GM21786 (cell line): ENCODE results near the gene TAF6L.
"Not testable (repeated sequence)": the region's sequence is repeated elsewhere in the genome, so short reads cannot be mapped to it uniquely, and the experiment has no call there.

Source experiments
- ATAC-seq: cut with Tn5 transposase; IDR thresholded peaks from one replicate; pipeline ENCODE4 v1.9.1; 2021; ENCODE audit not compliant: unreplicated experiment

The TAF6L gene

DNA sequence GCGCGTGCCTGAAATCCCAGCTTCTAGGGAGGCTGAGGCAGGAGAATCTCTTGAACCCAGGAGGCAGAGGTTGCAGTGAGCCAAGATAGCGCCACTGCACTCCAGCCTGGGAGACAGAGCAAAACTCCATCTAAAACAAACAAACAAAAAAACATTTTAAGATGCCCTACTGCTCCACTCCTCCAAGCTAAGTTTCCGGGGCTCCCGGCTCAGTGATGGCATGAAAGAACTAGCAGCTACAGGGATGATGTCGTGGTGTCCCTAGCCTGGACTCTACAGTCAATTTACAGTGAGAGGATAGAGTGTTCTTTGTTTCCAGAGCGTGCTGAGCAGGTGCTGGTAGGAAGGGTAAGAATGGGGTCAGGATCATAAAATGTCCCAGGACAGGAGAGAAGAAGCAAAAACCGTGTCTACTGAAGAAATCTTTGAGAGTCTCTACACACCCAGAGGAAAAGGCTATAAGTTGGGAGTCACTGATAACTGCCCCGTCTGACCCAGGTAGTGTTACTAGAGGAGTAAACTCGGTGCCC is 16.0 kb upstream of the TAF6L start:
- no peak for ATAC-seq

DNA sequence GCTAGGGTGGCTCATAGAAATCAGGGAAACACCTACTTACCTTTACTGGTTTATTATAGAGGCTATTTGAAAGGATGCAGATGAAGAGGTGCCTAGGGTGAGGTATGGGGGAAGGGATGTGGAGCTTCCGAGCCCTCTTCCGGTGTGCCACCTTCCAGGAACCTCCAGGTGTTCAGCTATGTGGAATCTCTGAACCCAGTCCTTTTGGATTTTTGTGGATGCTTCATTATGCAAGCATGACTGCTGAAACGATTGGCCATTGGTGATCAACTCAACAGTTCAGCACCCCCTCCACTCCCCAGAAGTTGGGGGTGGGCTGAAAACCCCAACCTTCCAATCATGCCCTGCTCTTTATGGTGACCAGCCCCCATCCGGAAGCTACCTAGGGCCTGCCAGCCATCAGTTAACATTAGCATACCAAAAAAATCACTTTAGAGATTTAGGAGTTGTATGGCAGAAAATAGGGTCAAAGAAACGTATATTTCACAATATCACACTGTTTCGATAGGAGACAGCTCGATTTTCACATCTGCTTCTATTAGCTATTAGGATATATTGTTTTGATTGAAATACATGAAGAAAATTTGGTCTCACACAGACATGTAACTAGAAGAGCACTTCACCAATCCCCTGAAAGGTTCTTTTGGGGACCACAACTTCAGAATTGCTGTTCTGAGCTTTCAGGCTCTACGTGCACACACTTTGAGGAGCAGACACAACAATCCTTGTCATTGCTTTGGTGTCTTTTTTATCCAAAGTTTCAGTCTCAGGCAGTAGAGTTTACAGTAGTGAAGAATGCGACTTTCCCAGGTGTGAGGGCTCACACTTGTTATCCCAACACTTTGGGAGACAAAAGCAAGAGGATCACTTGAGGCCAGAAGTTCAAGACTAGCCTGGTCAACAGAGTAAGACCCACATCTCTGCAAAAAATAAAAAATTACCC is 13.1 kb upstream of the TAF6L start:
- no peak for ATAC-seq

DNA sequence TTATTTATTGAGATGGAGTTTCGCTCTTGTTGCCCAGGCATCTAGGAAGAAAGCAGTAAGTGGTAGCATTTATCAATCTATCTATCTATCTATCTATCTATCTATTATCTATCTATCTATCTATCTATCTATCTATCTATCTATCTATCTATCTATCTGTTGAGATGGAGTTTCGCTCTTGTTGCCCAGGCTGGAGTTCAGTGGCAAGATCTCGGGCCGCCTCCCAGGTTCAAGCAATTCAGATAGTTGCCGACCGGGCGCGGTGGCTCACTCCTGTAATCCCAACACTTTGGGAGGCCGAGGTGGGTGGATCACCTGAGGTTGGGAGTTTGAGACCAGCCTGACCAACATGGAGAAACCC is 10.3 kb upstream of the TAF6L start:
- ATAC-seq: not testable (repeated sequence)

DNA sequence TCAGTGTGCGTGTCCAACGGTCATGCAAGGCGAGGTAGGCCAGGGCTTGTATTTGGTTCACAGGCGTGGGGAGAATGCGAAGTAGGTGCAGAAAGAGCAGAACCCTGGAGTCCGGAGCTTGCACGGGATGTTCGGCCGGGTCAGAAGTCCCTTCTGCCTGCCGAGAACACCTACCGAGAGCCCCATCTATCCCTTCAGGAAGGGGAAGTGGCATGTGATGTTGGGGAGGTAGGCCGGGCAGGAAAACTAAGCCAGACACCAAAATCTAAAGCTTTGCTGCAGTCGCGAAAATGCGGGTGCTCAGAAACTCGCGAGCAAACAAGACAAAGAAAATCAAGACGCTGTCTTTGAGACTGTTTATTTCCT is 435 bp upstream of the TAF6L start:
- ATAC-seq: no peak

DNA sequence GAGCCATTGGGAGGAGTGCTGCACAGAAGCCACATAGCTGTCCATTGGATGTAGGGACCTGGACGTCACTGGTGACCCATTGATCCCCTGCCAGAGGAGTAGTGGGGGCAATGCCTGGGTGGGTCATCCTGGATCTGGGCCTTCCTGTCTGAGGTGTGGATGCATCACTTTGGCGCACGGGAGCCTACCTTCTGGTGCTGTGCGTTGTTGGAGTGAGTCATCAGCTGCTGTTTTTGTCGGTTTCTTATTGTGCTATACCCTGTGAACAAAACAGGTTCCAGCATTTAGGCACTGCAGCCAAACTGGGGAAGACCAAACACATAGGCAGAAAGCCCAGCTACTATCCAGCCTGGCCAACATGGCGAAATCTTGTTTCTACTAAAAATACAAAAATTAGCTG is 3.2 kb downstream of the TAF6L start:
- ATAC-seq: no peak

DNA sequence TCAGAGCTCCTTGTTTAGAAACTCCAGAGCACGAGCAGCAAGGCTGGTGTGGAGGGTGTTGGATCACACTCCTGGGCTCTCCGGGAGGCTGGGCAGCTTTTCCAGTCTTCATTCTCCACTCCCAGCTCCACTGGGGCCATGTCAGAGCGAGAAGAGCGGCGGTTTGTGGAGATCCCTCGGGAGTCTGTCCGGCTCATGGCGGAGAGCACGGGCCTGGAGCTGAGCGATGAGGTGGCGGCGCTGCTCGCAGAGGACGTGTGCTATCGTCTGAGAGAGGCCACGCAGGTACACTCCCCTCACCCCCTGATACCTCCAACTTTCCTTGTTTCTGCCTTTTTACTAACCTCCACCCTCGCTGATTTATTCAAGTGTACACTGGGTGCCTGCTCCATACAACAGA is 4.5 kb downstream of the TAF6L start:
- ATAC-seq: no peak

DNA sequence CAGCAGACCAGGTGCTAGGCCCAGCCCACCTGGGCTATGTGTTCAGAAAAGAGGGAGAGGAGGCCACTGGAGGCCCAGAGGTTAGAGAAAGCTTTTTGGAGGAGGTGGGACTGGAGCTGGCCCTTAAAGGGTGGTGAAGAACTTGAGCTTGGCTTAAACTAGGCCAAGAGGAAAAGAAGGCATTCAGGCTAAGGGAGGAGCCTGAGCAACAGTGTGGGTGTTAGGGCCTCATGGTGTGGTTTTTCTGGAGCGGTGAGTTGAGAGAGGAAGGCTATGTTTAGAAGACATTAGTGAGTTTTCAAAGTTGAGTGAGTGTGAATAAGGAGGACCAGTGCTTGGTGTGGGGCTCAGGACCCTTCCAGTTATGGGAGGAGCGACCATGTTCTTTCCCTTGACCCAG is 6.2 kb downstream of the TAF6L start:
- no peak for ATAC-seq

DNA sequence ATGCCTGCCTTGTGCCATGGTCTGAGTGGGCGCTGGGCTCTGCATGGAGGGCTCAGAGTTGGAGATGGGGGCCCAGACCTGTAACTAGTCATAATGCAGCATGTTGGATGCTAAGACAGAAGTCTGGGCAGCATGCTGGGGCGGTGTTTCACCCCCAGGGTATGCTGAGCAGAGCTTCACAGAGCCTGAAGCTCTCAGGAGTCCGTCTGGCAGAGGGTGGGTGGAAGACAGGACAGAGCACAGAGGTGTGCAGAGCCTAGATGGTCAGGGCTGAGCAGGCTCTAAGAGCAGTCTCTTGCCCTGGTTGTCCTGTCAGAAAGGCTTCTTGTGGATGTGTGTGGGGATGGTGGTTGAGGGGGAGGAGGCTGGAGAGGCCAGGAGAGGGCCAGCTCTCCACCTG is 7.2 kb downstream of the TAF6L start:
- ATAC-seq: no peak

DNA sequence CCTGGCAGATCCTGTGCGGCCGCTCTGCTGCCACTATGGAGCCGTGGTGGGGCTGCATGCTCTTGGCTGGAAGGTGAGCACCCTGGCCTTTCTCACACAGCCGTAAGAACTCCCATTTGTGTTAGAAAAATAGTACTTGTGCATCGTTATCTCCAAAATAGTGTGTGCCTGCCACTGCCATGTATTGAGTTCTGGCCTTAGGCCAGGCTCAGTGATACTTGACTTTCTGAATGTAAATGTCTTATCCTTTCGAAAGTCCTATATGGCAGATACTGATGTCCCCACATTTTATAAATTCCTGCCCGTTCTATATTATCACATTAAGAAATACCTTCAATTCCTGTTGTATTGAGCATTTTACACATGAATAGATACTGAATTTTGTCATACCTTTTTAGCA is 11.6 kb downstream of the TAF6L start:
- no peak for ATAC-seq

DNA sequence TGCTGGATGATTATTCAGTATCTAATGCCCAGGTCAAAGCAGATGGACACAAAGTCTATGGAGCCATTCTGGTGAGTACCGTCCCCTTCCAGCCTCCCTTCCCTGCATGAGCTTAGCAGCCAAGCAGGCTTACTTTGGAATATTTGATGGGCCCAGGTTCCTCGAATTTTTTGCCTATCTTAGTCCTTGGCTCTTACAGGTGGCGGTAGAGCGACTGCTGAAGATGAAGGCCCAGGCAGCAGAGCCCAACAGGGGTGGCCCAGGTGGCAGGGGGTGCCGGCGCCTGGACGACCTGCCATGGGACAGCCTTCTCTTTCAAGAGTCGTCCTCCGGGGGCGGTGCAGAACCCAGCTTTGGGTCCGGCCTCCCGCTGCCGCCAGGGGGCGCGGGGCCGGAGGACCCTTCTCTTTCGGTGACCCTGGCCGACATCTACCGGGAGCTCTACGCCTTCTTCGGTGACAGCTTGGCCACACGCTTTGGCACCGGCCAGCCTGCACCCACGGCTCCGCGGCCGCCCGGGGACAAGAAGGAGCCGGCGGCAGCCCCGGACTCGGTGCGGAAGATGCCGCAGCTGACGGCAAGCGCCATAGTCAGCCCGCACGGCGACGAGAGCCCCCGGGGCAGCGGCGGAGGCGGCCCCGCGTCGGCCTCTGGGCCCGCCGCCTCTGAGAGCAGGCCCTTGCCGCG is 15.3 kb downstream of the TAF6L start:
- ATAC-seq: peak; percentile 58

DNA sequence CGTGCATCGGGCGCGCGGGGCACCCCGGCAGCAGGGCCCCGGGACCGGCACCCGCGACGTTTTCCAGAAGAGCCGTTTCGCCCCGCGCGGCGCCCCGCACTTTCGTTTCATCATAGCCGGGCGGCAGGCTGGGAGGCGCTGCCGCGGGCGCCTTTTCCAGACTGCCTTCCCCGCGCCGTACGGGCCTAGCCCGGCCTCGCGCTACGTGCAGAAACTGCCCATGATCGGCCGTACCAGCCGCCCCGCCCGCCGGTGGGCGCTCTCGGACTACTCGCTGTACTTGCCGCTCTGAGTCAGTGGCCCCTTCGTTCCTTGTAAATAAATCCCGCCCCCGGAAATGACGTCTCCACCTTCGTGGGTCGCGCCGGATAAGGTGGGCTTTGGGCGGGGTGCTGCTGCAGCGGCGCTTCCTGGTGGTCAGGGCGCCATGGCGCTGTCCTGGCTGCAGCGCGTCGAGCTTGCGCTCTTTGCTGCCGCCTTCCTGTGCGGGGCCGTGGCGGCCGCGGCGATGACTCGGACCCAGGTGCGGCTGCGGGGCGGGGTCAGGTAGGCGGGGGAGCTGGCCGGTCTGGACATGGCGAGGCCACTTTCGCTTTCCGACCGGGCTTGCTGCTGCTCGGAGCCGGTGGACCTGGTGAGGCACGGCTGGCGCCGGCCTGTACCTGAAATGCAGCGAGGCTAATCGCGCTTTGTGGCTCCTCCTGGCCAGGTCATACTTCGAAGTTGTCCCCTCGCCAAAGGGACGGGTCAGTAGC is 16.0 kb downstream of the TAF6L start, which contains the start of gene TMEM179B:
Gene TMEM179B, plus strand, starts transcription at position 398 of the 755 bp plus-strand sequence. Its CDS starts 30 bp downstream, at position 428.
- peak; percentile 76 for ATAC-seq

DNA sequence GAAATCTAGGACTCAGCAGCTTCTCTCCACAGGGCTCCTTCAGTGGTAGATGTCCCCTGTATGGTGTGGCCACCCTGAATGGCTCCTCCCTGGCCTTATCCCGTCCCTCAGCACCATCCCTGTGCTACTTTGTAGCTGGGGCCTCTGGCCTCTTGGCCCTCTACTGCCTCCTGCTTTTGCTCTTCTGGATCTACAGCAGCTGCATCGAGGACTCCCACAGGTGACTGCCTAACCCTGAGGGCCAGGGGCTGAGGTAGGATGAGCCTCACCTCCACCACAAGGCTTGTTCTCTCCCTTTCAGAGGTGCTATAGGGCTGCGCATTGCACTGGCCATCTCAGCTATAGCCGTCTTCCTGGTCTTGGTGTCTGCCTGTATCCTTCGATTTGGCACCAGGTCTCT is 17.8 kb downstream of the TAF6L start:
- ATAC-seq: no peak

DNA sequence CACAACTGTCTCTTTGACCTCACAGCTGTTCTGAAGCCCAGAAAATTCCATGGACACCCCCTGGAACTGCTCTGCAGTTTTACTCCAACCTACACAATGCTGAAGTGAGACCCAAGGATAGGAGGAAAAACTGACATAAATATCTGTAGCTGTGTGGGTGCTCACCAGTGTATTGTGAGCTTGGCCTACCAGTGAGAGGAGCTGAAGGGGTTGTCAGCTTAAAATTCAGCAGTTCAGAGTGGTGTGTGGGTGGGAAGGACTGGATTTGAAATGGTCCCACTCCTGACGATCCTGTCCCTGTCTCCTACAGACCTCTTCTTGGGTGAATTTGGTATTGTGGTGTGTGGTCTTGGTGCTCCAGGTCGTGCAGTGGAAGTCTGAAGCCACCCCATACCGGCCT is 18.4 kb downstream of the TAF6L start:
- ATAC-seq: no peak

DNA sequence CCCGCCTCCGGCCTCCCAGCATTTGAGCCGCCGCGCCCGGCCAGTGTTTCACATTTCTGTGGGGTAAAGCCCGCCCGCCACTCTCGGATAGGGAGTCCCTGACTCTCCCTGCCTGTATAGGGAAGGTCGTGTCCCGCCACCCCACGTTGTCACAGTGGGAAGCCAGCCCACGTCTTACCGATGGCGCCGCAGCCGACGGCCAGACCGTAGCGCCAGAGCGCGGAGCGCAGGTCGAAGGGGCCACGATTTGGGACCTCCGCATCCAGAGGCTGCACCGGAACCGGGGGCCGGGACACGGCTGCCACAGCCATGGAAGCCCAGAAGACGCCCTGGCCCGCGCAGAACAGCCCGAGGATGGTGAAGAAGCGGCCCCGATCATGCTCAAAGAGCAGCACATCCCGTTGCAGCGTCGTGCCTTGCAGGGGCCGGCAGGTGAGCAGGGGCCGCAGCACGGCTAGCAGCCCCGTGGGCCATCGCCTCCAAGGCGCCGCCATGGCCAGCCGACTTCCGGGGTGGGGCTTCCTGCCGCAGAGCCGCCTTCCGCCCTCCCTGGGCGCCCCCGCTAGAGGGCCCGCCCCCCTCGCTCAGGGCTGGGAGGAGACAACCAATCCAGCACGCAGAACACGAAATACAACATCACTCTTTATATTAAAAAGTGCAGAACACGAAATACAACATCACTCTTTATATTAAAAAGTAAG is 20.5 kb downstream of the TAF6L start, which contains the start of gene TMEM223:
Gene TMEM223, minus strand, starts transcription at position 506 of the 701 bp plus-strand sequence. Its CDS starts 12 bp downstream, at position 494.
- peak; percentile 68 for ATAC-seq

DNA sequence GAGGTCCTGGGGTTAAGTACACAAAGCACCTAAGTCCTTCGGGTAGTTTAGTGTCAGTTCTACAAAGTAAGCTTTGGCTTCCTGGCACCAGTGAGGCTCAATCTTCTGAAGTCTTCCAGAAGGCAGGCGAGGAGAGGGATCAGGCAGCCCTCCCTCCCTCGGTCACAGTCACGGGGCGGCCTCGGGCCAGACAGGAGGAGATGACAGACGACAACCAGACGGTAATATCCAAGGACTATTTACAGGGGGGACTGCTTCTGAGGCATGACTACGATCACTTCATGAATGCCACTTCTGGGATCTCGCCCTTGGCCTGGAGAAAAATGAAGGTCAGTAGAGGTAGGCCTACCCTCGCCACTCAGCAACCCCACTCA is 21.0 kb downstream of the TAF6L start:
- ATAC-seq: peak; percentile 3

DNA sequence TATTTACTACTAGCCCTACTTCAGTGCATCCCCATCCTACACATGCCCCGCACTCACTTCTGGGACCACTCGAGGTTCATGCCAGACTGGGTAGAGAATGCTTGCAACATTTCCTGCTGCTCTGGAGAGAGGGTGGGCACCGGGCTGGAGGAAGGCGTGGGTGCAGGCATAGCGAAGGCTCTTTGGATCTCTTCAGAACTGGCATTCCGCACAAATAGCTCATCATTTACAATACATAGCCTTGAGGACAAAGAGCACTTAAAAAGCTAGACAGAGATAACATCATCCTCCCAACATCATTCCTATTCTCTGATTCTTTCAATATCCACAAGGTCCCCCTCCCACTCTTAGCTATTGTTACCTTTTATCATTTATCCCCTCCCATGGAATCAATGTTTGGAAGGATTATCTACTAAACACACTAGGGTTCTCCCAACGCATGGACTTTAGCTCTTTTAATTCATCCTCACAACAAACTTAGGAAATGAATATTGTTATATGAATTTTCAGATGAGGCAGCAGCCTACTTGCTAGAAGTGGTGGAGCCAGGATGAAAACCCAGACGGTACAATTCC is 23.1 kb downstream of the TAF6L start:
- ATAC-seq: no peak

DNA sequence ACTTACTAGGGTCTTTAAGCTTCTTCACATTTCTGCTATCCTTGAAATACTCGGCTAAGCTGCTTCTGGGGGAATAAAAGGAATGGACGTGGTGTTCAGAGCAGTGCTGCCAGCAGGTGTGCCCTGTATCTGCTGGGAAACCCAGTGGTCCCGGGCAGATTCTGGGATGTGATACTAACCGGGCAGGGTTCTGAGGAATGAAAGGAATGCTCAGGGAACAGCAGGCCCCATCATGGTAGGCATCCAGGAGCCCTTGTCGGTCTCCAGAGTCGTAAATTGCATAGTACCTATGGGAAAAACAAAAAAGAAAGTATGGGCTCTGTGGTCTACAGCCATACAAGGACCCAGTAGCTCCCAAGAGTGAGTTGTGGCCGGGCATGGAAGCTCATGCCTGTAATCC is 25.1 kb downstream of the TAF6L start:
- no peak for ATAC-seq

DNA sequence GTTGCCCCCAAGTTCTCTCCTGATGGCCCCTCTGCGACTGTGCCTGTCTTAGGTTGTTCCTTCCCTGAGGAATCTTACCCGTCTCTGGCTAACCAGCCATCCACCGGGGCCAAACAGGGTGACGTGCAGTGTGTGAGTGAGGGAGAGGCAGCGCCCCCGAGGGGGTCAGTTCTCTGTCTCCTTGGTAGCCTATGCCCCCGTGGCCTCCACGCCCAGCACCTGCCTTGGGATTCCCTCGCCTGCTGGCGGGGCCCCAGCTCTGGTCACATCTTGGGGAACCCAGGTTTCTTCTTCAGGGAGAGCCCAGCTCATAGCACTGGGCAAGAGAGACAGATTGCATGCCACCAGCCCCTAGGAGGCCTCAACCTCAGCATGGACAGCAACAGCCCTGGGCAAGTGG is 28.3 kb downstream of the TAF6L start:
- no peak for ATAC-seq

DNA sequence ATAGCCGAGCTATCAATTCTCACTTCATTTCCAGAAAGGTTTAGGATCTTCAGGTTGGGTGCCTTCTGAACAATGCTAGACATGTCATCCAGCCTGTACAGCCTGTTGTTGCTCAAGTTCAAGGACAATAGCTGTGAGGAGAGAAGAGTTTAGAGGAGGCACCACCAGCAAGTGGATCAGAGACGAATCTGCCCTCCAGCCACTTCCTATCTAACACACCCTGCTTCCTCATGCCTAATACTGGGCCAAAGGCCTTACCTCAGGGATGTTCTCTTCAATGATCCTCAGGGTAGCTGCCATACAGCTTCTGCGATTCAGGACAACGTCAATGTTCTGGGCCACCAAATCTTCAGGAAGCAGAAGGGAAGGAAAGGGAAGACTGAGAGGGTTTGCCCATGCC is 29.9 kb downstream of the TAF6L start:
- ATAC-seq: no peak

DNA sequence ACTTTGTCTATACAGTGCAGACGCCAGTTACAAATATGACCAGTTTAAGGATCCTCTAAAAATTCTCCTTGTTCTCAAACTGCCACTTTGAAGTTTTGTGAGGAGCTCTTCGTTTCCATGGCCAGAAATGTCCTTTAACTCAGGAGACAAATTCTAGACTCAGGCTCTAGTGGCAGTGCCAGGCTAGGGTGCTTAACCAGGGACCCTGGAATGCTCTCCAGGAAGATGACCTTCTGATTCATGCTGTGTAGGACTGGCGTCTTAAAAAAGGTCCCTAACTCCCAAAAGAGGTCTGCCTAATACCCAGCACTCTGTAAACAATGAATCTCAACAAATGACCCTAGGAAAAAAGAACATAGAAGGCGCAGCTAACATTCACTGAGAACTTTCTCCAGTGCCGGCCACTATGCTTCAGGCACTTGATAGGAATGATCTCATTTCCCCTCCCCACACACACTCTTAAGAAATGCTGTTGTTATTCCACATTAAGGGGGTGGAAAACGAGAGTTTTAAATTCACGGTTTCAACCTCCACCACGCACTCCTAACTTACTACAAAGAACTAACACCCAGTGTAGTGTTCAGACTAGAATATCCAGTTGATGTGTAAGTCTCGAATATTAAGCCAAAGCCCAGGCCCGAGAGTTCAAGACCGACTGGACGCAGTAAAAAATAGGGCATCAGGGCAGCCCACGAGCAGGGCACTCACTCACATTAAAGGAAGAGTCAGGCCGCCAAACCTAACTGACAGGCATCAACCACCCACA is 33.3 kb downstream of the TAF6L start:
- no peak for ATAC-seq
